ENCODE measurements around the gene ATOSB.
A peak's percentile ranks its signal among the peaks of the same experiment; 100 is the strongest.

Gene ATOSB, protein sequence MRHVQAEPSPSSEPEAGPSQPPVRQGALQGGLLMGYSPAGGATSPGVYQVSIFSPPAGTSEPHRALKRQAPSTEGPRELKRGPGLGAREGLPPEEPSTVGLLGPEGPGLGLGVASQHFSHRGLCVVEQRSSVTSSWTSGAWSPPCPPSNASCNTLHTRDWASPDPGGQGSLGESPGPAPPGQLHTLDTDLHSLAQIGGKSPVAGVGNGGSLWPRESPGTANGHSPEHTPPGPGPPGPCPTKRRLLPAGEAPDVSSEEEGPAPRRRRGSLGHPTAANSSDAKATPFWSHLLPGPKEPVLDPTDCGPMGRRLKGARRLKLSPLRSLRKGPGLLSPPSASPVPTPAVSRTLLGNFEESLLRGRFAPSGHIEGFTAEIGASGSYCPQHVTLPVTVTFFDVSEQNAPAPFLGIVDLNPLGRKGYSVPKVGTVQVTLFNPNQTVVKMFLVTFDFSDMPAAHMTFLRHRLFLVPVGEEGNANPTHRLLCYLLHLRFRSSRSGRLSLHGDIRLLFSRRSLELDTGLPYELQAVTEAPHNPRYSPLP

DNA sequence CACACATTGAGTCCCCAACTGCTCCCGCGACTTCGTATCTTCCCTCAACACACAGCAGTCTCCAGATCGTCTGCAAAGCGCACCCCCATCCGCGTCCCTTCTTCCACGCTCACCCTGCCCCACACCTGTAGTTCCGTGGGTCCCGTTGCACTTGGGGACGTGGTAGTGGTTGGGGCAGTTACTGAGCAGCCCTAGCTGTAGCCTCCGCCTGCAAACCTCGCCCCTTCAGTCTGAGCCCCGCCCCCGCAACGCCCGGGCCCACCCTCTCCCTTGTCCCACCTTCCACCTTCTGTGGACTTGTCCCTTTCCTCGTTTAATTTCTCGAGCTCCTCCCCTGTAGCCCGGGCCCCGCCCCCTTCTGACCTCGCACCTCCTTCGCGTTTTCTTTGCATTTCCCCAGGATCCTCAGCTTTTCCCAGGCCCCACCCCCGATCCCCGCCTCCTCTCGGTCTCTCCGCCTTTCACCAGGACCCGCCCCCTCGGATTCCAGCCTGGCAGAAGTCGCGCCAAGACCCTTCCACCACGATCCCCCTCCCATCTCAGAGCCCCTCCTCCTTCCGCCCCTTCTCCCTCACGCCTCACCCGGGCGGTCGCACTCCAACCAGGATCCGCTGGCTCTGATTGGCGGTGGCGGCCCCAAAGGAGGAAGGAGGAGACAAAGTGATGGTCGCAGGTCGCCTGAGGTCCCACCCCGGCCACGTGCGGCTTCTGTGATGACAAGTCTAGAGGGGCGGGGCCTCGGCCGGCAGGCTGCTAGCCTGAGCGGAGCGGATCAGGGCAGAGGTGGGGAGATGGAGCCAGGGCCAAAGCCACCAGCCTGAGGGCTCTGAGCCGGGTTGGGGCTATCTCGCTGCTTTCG lies at the start of gene ATOSB:
ATOSB (minus strand) TSS at position 183 of the 859 bp plus-strand sequence. CDS start 7,588 bp downstream, outside the sequence.
- TF ChIP-seq CTCF (conservative IDR thresholded peaks at IDR 0.05; ENCODE audit: low read depth, low read length): no peak
- Histone ChIP-seq H3K9ac (peak within 1 kb of the TSS; percentile 40; the same call in 1 of the 2 replicates), H3K4me3 (IDR thresholded peaks at IDR 0.05; ENCODE audit: insufficient read depth, low read depth, low read length) (no peak within 1 kb of the TSS), H3K27ac (peak within 1 kb of the TSS; percentile 53), H3K27me3 (ENCODE audit: insufficient read depth, low read depth) (no peaks in the 10 kb centered on the region), H4K20me1 (ENCODE audit: insufficient read depth) (no peaks in the 10 kb centered on the region), H3K4me2 (peak within 1 kb of the TSS; percentile 96), H3K4me1 (ENCODE audit: low read depth, poor library complexity, severe bottlenecking) (peaks cover 40% of the 10 kb centered on the region), H2AFZ (ENCODE audit: low read depth) (peak within 1 kb of the TSS; percentile 94), H3K36me3 (ENCODE audit: insufficient read depth) (no peaks in the 10 kb centered on the region), H3K79me2 (ENCODE audit: insufficient read depth, low read depth) (no peaks in the 10 kb centered on the region)

- Histone ChIP-seq H2AFZ (ENCODE audit: low read depth) (no peak overlapping the region), H3K4me2 (no peak overlapping the region), H3K4me1 (ENCODE audit: low read depth, poor library complexity, severe bottlenecking) (peaks cover 27% of the 10 kb centered on the region), H3K4me3 (IDR thresholded peaks at IDR 0.05; ENCODE audit: insufficient read depth, low read depth, low read length) (no peak overlapping the region), H3K27me3 (ENCODE audit: insufficient read depth, low read depth) (no peaks in the 10 kb centered on the region), H3K36me3 (ENCODE audit: insufficient read depth) (no peaks in the 10 kb centered on the region), H3K9ac (no peak overlapping the region), H3K79me2 (ENCODE audit: insufficient read depth, low read depth) (no peaks in the 10 kb centered on the region; the same call in 1 of the 2 replicates), H3K27ac (no peak overlapping the region), H4K20me1 (ENCODE audit: insufficient read depth) (no peaks in the 10 kb centered on the region)
- no peak for TF ChIP-seq CTCF (conservative IDR thresholded peaks at IDR 0.05; ENCODE audit: low read depth, low read length)
Observed at GRCh38 chr9:35164711-35165110, 49.0 kb upstream of the ATOSB start.

DNA sequence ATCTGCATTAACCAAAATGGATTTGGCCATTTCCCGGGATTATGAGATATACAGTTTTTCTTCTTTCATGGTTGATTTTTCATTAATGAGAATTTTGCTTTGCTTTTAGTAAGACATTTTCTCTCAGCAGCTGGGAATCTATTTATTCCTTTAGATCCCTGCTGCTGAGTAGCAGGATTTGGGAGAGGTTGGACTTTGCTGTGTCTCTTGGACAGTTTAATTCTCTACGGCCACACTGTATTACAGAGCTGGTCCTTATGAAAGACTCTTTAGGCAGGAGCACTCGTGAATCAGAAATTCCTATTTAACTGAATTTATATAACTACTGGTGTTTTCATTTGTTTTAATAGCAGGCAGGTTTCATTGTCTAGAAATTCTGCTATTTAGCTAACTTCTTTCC lies 47.8 kb upstream of the ATOSB start:
- H4K20me1 ChIP-seq (ENCODE audit: insufficient read depth): no peaks in the 10 kb centered on the region
- no peaks in the 10 kb centered on the region for H3K27me3 ChIP-seq (ENCODE audit: insufficient read depth, low read depth)
- no peaks in the 10 kb centered on the region; the same call in 1 of the 2 replicates for H3K79me2 ChIP-seq (ENCODE audit: insufficient read depth, low read depth)
- no peak for TF ChIP-seq CTCF (conservative IDR thresholded peaks at IDR 0.05; ENCODE audit: low read depth, low read length)
- H3K4me1 ChIP-seq (ENCODE audit: low read depth, poor library complexity, severe bottlenecking): peaks cover 40% of the 10 kb centered on the region
- no peak overlapping the region for H2AFZ ChIP-seq (ENCODE audit: low read depth)
- H3K27ac ChIP-seq: no peak overlapping the region
- peak overlapping the region; percentile 67 for H3K4me2 ChIP-seq
- no peaks in the 10 kb centered on the region for H3K36me3 ChIP-seq (ENCODE audit: insufficient read depth)
- H3K9ac ChIP-seq: no peak overlapping the region
- H3K4me3 ChIP-seq (IDR thresholded peaks at IDR 0.05; ENCODE audit: insufficient read depth, low read depth, low read length): no peak overlapping the region

- Histone ChIP-seq H3K27me3 (ENCODE audit: insufficient read depth, low read depth) (no peaks in the 10 kb centered on the region), H4K20me1 (ENCODE audit: insufficient read depth) (no peaks in the 10 kb centered on the region), H3K4me3 (IDR thresholded peaks at IDR 0.05; ENCODE audit: insufficient read depth, low read depth, low read length) (no peak overlapping the region), H3K4me2 (peak overlapping the region; percentile 67), H2AFZ (ENCODE audit: low read depth) (peak overlapping the region; percentile 94), H3K9ac (peak overlapping the region; percentile 38; the same call in 1 of the 2 replicates), H3K27ac (peak overlapping the region; percentile 46; the same call in 1 of the 2 replicates), H3K36me3 (ENCODE audit: insufficient read depth) (no peaks in the 10 kb centered on the region), H3K79me2 (ENCODE audit: insufficient read depth, low read depth) (no peaks in the 10 kb centered on the region; the same call in 1 of the 2 replicates), H3K4me1 (ENCODE audit: low read depth, poor library complexity, severe bottlenecking) (peaks cover 47% of the 10 kb centered on the region)
- no peak for TF ChIP-seq CTCF (conservative IDR thresholded peaks at IDR 0.05; ENCODE audit: low read depth, low read length)
Observed at GRCh38 chr9:35162605-35163315, 47.1 kb upstream of the ATOSB start.
